ENCODE results near the gene PEX11B.

The PEX11B gene

DNA sequence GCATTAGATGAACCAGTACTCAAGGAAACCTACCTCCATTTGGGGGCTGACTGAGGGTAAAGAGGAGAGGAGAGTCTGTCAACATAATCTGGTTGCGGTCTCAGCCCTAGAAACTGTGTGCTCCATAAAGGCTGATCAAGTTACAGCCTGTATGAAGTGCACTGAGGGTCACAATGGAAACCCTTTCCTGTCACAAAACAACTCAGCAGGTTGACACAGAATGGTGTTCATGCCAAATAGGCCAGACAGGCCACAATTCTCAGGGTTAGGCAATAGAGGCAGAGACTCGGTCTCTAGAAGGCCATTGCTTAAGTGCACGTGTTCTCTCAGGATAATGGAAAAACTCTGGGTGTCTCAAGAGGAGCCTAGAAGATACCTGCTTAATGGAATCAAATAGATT, 28.8 kb downstream of the PEX11B start:
- H3K27me3 ChIP-seq (replicated peaks in 2 of 5; ENCODE audit: control insufficient read depth in 4 of 5, insufficient read depth in 5 of 5, low read length in 4 of 5), result peaks cover 0 to 8% (median 2%) of the 10 kb centered on the region in 5 experiments
- peaks cover 0 to 26% (median 18%) of the 10 kb centered on the region in 4 experiments for H3K4me1 ChIP-seq (ENCODE audit: control extremely low read depth in 1 of 4, control insufficient read depth in 4 of 4, insufficient read depth in 4 of 4, low read length in 3 of 4)
- WGBS (ENCODE audit: insufficient coverage), result 96% methylated on average over 3 of the region's 3 CpGs
- H3K4me3 ChIP-seq (ENCODE audit: control insufficient read depth in 1 of 7, extremely low read depth in 1 of 7, insufficient read depth in 4 of 7, low read depth in 2 of 7, low read length in 6 of 7), result no peak overlapping the region
- ChIA-PET POLR2A (no interaction called here), CTCF (interaction anchor here (0.6 to 4.7 kb wide), 6 partner anchors 17 to 142 kb away, joined by 3 to 41 read pairs (median 8); partner anchors contain the start of genes NUDT17 and PIAS3)
- no peaks in the 10 kb centered on the region for H3K9me3 ChIP-seq (ENCODE audit: control extremely low read depth in 1 of 5, control insufficient read depth in 4 of 5, insufficient read depth in 2 of 5, low read depth in 1 of 5, low read length in 4 of 5)
- no peaks in the 10 kb centered on the region for H3K36me3 ChIP-seq (ENCODE audit: control insufficient read depth in 4 of 4, insufficient read depth in 4 of 4, low read length in 3 of 4)
- DNase-seq, result no peak
- H3K27ac ChIP-seq (ENCODE audit: insufficient read depth in 1 of 2, low read depth in 1 of 2, low read length in 2 of 2, poor library complexity in 1 of 2, severe bottlenecking in 2 of 2), result no peak overlapping the region

DNA sequence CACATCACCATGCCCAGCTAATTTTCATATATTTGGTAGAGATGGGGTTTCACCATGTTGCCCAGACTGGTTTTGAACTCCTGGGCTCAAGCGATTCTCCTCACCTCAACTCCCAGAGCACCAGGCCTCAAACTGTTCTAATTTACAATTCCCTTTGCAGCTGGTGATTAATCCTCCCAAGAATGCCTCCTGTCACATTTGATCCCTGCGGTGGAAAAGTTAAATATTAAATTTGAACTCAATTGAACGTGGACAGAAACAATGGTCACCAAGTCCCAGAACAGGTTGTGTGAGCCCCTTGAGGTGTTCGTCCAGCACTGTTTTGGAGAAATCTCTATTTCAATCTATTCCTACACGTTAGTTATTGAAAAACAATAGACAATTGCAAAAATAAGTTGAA, 30.9 kb downstream of the PEX11B start:
- Histone ChIP-seq H3K27me3 (replicated peaks in 2 of 5; ENCODE audit: control insufficient read depth in 4 of 5, insufficient read depth in 5 of 5, low read length in 4 of 5) (peaks cover 0 to 12% (median 2%) of the 10 kb centered on the region in 5 experiments), H3K36me3 (ENCODE audit: control insufficient read depth in 4 of 4, insufficient read depth in 4 of 4, low read length in 3 of 4) (no peaks in the 10 kb centered on the region), H3K27ac (ENCODE audit: insufficient read depth in 1 of 2, low read depth in 1 of 2, low read length in 2 of 2, poor library complexity in 1 of 2, severe bottlenecking in 2 of 2) (no peak overlapping the region), H3K9me3 (ENCODE audit: control extremely low read depth in 1 of 5, control insufficient read depth in 4 of 5, insufficient read depth in 2 of 5, low read depth in 1 of 5, low read length in 4 of 5) (no peaks in the 10 kb centered on the region), H3K4me3 (ENCODE audit: control insufficient read depth in 1 of 7, extremely low read depth in 1 of 7, insufficient read depth in 4 of 7, low read depth in 2 of 7, low read length in 6 of 7) (no peak overlapping the region), H3K4me1 (ENCODE audit: control extremely low read depth in 1 of 4, control insufficient read depth in 4 of 4, insufficient read depth in 4 of 4, low read length in 3 of 4) (peaks cover 0 to 24% (median 17%) of the 10 kb centered on the region in 4 experiments)
- DNase-seq, result no peak
- 100% methylated on average over 3 of the region's 5 CpGs for WGBS (ENCODE audit: insufficient coverage)
- CTCF ChIA-PET, result interaction anchor here (1.0 kb wide), 1 partner anchor 23 kb away, joined by 4 read pairs; no protein-coding TSS in a partner anchor
- POLR2A ChIA-PET, result no interaction called here

DNA sequence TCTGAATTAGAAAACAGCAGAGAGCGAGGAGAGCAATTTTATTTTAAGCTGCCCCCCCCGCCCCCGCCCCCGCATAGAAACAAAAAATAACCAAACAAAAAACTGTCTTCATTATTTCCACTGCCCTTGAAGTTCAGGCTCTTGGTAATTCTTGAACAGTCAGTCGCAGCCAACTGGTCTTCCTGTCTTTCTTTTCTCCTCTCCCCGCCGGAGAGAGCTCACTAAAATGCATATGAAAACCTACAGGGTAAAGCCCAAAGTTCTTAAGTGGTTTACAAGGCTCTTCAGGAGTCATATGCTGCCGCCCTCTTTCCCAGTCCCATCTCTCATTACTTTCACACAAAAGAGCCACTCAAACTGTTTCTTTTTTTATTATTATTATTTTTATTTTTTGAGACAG, 31.7 kb downstream of the PEX11B start:
- ChIA-PET POLR2A (interaction anchor here (0.5 kb wide), 1 partner anchor 54 kb away, joined by 5 read pairs; no protein-coding TSS in a partner anchor), CTCF (interaction anchor here (1.3 to 1.9 kb wide), 2 partner anchors 18 to 28 kb away, joined by 3 to 6 read pairs; partner anchors contain the start of gene PIAS3)
- no peak for DNase-seq
- H3K4me1 ChIP-seq (ENCODE audit: control extremely low read depth in 1 of 4, control insufficient read depth in 4 of 4, insufficient read depth in 4 of 4, low read length in 3 of 4), result peaks cover 0 to 16% (median 11%) of the 10 kb centered on the region in 4 experiments
- H3K4me3 ChIP-seq (ENCODE audit: control insufficient read depth in 1 of 7, extremely low read depth in 1 of 7, insufficient read depth in 4 of 7, low read depth in 2 of 7, low read length in 6 of 7), result no peak overlapping the region
- H3K36me3 ChIP-seq (ENCODE audit: control insufficient read depth in 4 of 4, insufficient read depth in 4 of 4, low read length in 3 of 4), result no peaks in the 10 kb centered on the region
- no peaks in the 10 kb centered on the region for H3K9me3 ChIP-seq (ENCODE audit: control extremely low read depth in 1 of 5, control insufficient read depth in 4 of 5, insufficient read depth in 2 of 5, low read depth in 1 of 5, low read length in 4 of 5)
- peaks cover 0 to 12% (median 2%) of the 10 kb centered on the region in 5 experiments for H3K27me3 ChIP-seq (replicated peaks in 2 of 5; ENCODE audit: control insufficient read depth in 4 of 5, insufficient read depth in 5 of 5, low read length in 4 of 5)
- 45% methylated on average over 1 of the region's 8 CpGs for WGBS (ENCODE audit: insufficient coverage)
- no peak overlapping the region for H3K27ac ChIP-seq (ENCODE audit: insufficient read depth in 1 of 2, low read depth in 1 of 2, low read length in 2 of 2, poor library complexity in 1 of 2, severe bottlenecking in 2 of 2)

DNA sequence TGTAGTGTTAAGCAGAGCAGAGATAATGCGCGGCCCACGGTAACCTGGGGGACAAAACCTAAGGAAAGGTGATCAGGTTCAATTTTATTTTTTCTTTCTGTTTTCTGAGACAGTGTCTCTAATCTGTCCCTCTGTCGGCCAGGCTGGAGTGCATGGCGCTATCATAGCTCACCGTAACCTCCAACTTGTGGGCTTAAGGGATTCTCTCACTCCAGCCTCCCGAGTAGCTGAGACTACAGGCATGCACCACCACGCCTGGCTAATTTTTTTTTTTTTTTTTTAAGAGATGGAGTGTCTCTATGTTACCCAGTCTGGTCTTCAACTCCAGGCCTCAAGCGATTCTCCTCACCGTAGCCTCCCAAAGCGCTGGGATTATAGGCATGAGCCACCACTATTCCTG, 32.1 kb downstream of the PEX11B start:
- peaks cover 0 to 12% (median 2%) of the 10 kb centered on the region in 5 experiments for H3K27me3 ChIP-seq (replicated peaks in 2 of 5; ENCODE audit: control insufficient read depth in 4 of 5, insufficient read depth in 5 of 5, low read length in 4 of 5)
- H3K4me1 ChIP-seq (ENCODE audit: control extremely low read depth in 1 of 4, control insufficient read depth in 4 of 4, insufficient read depth in 4 of 4, low read length in 3 of 4), result peaks cover 0 to 11% (median 9%) of the 10 kb centered on the region in 4 experiments
- H3K27ac ChIP-seq (ENCODE audit: insufficient read depth in 1 of 2, low read depth in 1 of 2, low read length in 2 of 2, poor library complexity in 1 of 2, severe bottlenecking in 2 of 2), result no peak overlapping the region
- CTCF ChIA-PET, result interaction anchor here (1.3 to 1.9 kb wide), 3 partner anchors 17 to 28 kb away, joined by 3 to 6 read pairs (median 5); partner anchors contain the start of gene PIAS3
- peak in 2 of 3 donors; percentile 22 to 44 for DNase-seq
- 71% methylated on average over 7 of the region's 11 CpGs for WGBS (ENCODE audit: insufficient coverage)
- POLR2A ChIA-PET, result interaction anchor here (0.5 to 0.6 kb wide), 2 partner anchors 54 to 132 kb away, joined by 5 read pairs; no protein-coding TSS in a partner anchor
- H3K9me3 ChIP-seq (ENCODE audit: control extremely low read depth in 1 of 5, control insufficient read depth in 4 of 5, insufficient read depth in 2 of 5, low read depth in 1 of 5, low read length in 4 of 5), result no peaks in the 10 kb centered on the region
- peak overlapping the region in 6 of 7 experiments; percentile 65 to 90 (median 78) for H3K4me3 ChIP-seq (ENCODE audit: control insufficient read depth in 1 of 7, extremely low read depth in 1 of 7, insufficient read depth in 4 of 7, low read depth in 2 of 7, low read length in 6 of 7)
- no peaks in the 10 kb centered on the region for H3K36me3 ChIP-seq (ENCODE audit: control insufficient read depth in 4 of 4, insufficient read depth in 4 of 4, low read length in 3 of 4)

DNA sequence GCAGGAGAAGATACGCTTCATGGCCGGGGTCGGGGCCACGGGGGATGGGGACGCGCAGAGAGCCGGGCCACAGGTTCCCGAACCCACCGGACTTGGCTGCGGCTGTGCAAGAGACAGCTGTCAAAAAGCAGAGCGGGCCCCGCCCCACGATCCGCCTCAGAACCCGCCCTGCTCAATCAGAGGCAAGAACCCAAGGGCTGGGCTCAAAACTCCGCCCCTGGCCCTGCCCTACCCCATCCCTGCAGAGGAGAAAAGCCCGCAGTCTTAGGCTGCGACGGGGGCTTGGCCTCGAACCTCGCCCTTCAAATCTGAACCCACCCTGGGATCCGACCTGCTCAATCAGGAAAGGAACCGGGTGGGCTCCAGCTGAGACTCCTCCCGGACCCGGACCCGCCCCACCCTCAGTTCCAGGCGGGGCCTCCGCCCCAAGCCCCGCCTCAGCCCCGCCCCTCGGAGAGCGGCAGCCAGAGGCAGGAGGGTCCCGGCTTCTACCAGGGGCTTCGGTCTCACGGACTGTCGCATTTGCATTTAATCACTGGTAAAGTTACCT, 32.7 kb downstream of the PEX11B start, which contains the start of gene ANKRD35:
Gene ANKRD35, minus strand, starts transcription at position 129 of the 550 bp plus-strand sequence. Its CDS starts 108 bp downstream, at position 21.
- POLR2A ChIA-PET, result interaction anchor here (0.6 kb wide), 2 partner anchors 9 to 133 kb away, joined by 5 to 6 read pairs; no protein-coding TSS in a partner anchor
- DNase-seq, result peak; percentile 69 to 85 (median 84)
- no peak within 1 kb of the TSS for H3K27ac ChIP-seq (ENCODE audit: insufficient read depth in 1 of 2, low read depth in 1 of 2, low read length in 2 of 2, poor library complexity in 1 of 2, severe bottlenecking in 2 of 2)

DNA sequence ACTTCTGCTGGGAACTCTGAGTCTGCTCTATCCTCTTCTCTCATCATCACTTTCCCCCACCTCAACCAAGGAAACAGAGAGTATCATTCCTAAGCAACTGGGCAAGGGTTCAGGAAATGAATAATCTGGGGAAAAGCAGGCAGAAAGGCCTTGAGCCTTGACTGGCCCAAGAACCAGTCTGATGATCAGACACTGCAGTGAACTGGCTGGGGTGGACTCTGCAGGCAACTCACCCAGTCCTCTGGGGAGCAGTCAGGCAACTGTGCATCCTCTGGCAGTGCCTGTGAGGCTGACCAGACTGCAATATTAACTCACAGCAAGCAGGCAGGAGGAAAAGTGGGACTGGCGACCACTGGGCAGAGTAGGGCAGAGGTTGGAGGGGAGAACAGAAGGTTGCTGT, 33.8 kb downstream of the PEX11B start:
- Histone ChIP-seq H3K36me3 (ENCODE audit: control insufficient read depth in 4 of 4, insufficient read depth in 4 of 4, low read length in 3 of 4) (no peaks in the 10 kb centered on the region), H3K4me1 (ENCODE audit: control extremely low read depth in 1 of 4, control insufficient read depth in 4 of 4, insufficient read depth in 4 of 4, low read length in 3 of 4) (peaks cover 4 to 21% (median 15%) of the 10 kb centered on the region in 4 experiments), H3K4me3 (ENCODE audit: control insufficient read depth in 1 of 7, extremely low read depth in 1 of 7, insufficient read depth in 4 of 7, low read depth in 2 of 7, low read length in 6 of 7) (no peak overlapping the region), H3K9me3 (ENCODE audit: control extremely low read depth in 1 of 5, control insufficient read depth in 4 of 5, insufficient read depth in 2 of 5, low read depth in 1 of 5, low read length in 4 of 5) (no peaks in the 10 kb centered on the region), H3K27ac (ENCODE audit: insufficient read depth in 1 of 2, low read depth in 1 of 2, low read length in 2 of 2, poor library complexity in 1 of 2, severe bottlenecking in 2 of 2) (no peak overlapping the region), H3K27me3 (replicated peaks in 2 of 5; ENCODE audit: control insufficient read depth in 4 of 5, insufficient read depth in 5 of 5, low read length in 4 of 5) (peaks cover 0 to 12% (median 2%) of the 10 kb centered on the region in 5 experiments)
- ChIA-PET POLR2A (no interaction called here), CTCF (interaction anchor here (1.1 to 6.6 kb wide), 7 partner anchors 12 to 39 kb away, joined by 4 to 47 read pairs (median 8); partner anchors contain the start of genes ITGA10, NUDT17 and PIAS3)
- WGBS (ENCODE audit: insufficient coverage), result 100% methylated on average over 1 of the region's 1 CpG
- no peak for DNase-seq

More for the DNA sequence above, 32.7 kb downstream of the PEX11B start, which contains the start of gene ANKRD35:
- H3K4me3 ChIP-seq (ENCODE audit: control insufficient read depth in 1 of 7, extremely low read depth in 1 of 7, insufficient read depth in 4 of 7, low read depth in 2 of 7, low read length in 6 of 7), result peak within 1 kb of the TSS; percentile 46 to 90 (median 74)
- CTCF ChIA-PET, result interaction anchor here (0.7 to 3.5 kb wide), 8 partner anchors 14 to 40 kb away, joined by 3 to 12 read pairs (median 5); partner anchors contain the start of genes ITGA10, NUDT17 and PIAS3
- peaks cover 0 to 12% (median 2%) of the 10 kb centered on the region in 5 experiments for H3K27me3 ChIP-seq (replicated peaks in 2 of 5; ENCODE audit: control insufficient read depth in 4 of 5, insufficient read depth in 5 of 5, low read length in 4 of 5)
- no peaks in the 10 kb centered on the region for H3K9me3 ChIP-seq (ENCODE audit: control extremely low read depth in 1 of 5, control insufficient read depth in 4 of 5, insufficient read depth in 2 of 5, low read depth in 1 of 5, low read length in 4 of 5)
- no peaks in the 10 kb centered on the region for H3K36me3 ChIP-seq (ENCODE audit: control insufficient read depth in 4 of 4, insufficient read depth in 4 of 4, low read length in 3 of 4)
- under 1% methylated on average over 19 of the region's 36 CpGs for WGBS (ENCODE audit: insufficient coverage)
- H3K4me1 ChIP-seq (ENCODE audit: control extremely low read depth in 1 of 4, control insufficient read depth in 4 of 4, insufficient read depth in 4 of 4, low read length in 3 of 4), result peaks cover 0 to 11% (median 9%) of the 10 kb centered on the region in 4 experiments

All from common myeloid progenitor, CD34-positive (primary cell).